ENCODE measurements around the gene ADH1B. TPM values are rescaled to one million over a fixed set of nuclear protein-coding genes. Genes with fewer than 3 reads are reported as not detected.
"Not testable (repeated sequence)": the region's sequence is repeated elsewhere in the genome, so short reads cannot be mapped to it uniquely, and the experiment has no call there.

The ADH1B gene
- total and polyA plus RNA-seq, 10 of the 15 experiments (the other 5 are each of a cell fraction or from before 2014, with no cell fraction given), result 1.3 TPM; not detected in 9

DNA sequence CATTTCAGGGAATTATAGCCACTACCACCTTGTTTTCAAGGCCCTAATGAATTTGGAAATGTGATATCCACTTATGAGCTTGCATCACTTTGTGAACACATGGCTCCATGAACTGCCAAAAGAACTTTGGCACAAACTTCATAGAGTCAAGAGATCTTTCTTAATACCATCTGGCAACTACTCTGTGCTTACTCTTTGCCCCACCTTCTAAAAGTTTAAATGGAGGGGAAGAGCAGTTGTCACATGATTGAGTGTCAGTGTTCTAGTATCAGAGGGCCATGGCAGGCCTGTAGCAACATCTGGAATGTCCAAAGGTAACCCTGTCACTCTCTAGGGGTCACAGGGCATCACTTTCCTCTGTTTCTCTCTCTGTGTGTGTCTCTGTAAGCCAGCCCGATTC lies 2.6 kb upstream of the ADH1B start (continued):
- TF ChIP-seq, protein P1, sequence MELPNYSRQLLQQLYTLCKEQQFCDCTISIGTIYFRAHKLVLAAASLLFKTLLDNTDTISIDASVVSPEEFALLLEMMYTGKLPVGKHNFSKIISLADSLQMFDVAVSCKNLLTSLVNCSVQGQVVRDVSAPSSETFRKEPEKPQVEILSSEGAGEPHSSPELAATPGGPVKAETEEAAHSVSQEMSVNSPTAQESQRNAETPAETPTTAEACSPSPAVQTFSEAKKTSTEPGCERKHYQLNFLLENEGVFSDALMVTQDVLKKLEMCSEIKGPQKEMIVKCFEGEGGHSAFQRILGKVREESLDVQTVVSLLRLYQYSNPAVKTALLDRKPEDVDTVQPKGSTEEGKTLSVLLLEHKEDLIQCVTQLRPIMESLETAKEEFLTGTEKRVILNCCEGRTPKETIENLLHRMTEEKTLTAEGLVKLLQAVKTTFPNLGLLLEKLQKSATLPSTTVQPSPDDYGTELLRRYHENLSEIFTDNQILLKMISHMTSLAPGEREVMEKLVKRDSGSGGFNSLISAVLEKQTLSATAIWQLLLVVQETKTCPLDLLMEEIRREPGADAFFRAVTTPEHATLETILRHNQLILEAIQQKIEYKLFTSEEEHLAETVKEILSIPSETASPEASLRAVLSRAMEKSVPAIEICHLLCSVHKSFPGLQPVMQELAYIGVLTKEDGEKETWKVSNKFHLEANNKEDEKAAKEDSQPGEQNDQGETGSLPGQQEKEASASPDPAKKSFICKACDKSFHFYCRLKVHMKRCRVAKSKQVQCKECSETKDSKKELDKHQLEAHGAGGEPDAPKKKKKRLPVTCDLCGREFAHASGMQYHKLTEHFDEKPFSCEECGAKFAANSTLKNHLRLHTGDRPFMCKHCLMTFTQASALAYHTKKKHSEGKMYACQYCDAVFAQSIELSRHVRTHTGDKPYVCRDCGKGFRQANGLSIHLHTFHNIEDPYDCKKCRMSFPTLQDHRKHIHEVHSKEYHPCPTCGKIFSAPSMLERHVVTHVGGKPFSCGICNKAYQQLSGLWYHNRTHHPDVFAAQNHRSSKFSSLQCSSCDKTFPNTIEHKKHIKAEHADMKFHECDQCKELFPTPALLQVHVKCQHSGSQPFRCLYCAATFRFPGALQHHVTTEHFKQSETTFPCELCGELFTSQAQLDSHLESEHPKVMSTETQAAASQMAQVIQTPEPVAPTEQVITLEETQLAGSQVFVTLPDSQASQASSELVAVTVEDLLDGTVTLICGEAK (IDR thresholded peaks at IDR 0.05; ENCODE audit: borderline replicate concordance), result no peak
- no peak for TF ChIP-seq SMARCA5 (IDR thresholded peaks at IDR 0.05)
- TF ChIP-seq NR2F1 (conservative IDR thresholded peaks at IDR 0.05), result no peak
- TF ChIP-seq, protein P2, sequence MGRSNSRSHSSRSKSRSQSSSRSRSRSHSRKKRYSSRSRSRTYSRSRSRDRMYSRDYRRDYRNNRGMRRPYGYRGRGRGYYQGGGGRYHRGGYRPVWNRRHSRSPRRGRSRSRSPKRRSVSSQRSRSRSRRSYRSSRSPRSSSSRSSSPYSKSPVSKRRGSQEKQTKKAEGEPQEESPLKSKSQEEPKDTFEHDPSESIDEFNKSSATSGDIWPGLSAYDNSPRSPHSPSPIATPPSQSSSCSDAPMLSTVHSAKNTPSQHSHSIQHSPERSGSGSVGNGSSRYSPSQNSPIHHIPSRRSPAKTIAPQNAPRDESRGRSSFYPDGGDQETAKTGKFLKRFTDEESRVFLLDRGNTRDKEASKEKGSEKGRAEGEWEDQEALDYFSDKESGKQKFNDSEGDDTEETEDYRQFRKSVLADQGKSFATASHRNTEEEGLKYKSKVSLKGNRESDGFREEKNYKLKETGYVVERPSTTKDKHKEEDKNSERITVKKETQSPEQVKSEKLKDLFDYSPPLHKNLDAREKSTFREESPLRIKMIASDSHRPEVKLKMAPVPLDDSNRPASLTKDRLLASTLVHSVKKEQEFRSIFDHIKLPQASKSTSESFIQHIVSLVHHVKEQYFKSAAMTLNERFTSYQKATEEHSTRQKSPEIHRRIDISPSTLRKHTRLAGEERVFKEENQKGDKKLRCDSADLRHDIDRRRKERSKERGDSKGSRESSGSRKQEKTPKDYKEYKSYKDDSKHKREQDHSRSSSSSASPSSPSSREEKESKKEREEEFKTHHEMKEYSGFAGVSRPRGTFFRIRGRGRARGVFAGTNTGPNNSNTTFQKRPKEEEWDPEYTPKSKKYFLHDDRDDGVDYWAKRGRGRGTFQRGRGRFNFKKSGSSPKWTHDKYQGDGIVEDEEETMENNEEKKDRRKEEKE (IDR thresholded peaks at IDR 0.05), result no peak

DNA sequence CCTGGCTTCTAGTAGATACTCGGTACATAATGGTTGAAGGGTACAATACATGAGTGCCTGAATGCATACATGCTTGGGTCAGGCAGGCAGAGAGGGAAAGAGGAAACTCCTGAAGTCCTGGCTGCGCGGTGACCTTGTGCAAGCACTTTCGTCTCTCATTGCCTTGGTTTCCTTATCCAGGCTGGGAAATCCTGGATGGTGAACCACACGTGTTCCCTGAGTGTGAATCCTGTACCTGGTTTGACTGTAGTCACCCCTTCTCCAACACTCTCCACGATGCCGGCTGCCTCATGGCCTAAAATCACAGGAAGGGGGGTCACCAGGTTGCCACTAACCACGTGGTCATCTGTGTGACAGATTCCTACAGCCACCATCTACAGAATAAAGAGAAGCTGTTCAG lies 3.4 kb downstream of the ADH1B start:
- CTCF ChIA-PET; H3K79me2 ChIP-seq (ENCODE audit: control insufficient read depth, insufficient read depth, low read length); RAD21 ChIA-PET (ENCODE audit: unreplicated experiment); H3K9ac ChIP-seq (ENCODE audit: control insufficient read depth, insufficient read depth, low read length); intact Hi-C loops (cut with micrococcal nuclease; ENCODE audit: unreplicated experiment); H3K9me3 ChIP-seq (replicated peaks; ENCODE audit: control insufficient read depth, insufficient read depth, low read length); POLR2A ChIA-PET; ATAC-seq; in situ Hi-C loops (cut with MboI); DNase-seq (ENCODE audit: low read depth, low spot score); H3K4me2 ChIP-seq (ENCODE audit: control insufficient read depth, insufficient read depth); BruUV-seq (replicated peaks); SMC1A ChIA-PET (ENCODE audit: uncharacterized antibody, unreplicated experiment); H3K36me3 ChIP-seq (ENCODE audit: control insufficient read depth in 2 of 2, insufficient read depth in 2 of 2, low read length in 1 of 2); H3K27ac ChIP-seq (ENCODE audit: control insufficient read depth, insufficient read depth); H3K27me3 ChIP-seq (replicated peaks in 1 of 2; ENCODE audit: control insufficient read depth in 2 of 2, insufficient read depth in 2 of 2, low read length in 1 of 2); H3K4me3 ChIP-seq; H3K4me1 ChIP-seq (ENCODE audit: control insufficient read depth, insufficient read depth, low read length); FAIRE-seq; H2AFZ ChIP-seq (ENCODE audit: control insufficient read depth, low read depth, low read length); H4K20me1 ChIP-seq (ENCODE audit: control insufficient read depth, insufficient read depth): not testable (repeated sequence)
- 35% methylated on average over 8 of the region's 8 CpGs for WGBS (ENCODE audit: insufficient coverage, insufficient replicate concordance, low lambda C conversion rate, missing lambda C conversion rate)

Data from GM12878 (cell line).